PC-9 (cell line): ENCODE measurements around the gene ACOXL. TPM values are rescaled to one million over a fixed set of nuclear protein-coding genes. Genes with fewer than 3 reads are reported as not detected.

ENCODE experiments used
- BruUV-seq: library from RNA; stranded (reverse); fragments of 400-500 nt; replicated peaks from 2 replicates; lab custom pipeline; 2021; lab: Mats Ljungman, UMichigan
- CTCF ChIA-PET: fragments of 300-600 bp; sonication (Branson Sonifier 250); formaldehyde crosslinking; loops from one replicate; lab custom pipeline; 2022; ENCODE audit warnings: antibody characterized with exemption; lab: Charles Lee
- POLR2A ChIA-PET: fragments of 300-600 bp; sonication (Branson Sonifier 250); formaldehyde crosslinking; loops from one replicate; lab custom pipeline; 2022; ENCODE audit warnings: antibody characterized with exemption; ENCODE audit not compliant: unreplicated experiment; lab: Charles Lee
- DNase-seq, 2 experiments: peaks; one replicate each; pipeline versions ENCODE4 v3.0.0 to v3.0.0-alpha.2; 2015 to 2022; ENCODE audit warnings: mixed read lengths in 1 of 2
- H2AFZ ChIP-seq: fragments of 200-600 bp; sonication (generic); 2 replicates; pipeline ENCODE4 v1.8.1; 2017; ENCODE audit warnings: antibody characterized with exemption
- H3F3A ChIP-seq: fragments of 200-600 bp; sonication (generic); 2 replicates; pipeline ENCODE4 v1.8.1; 2017; ENCODE audit warnings: antibody characterized with exemption, mild to moderate bottlenecking, low read depth; ENCODE audit not compliant: insufficient read depth
- H3K27ac ChIP-seq: fragments of 200-600 bp; sonication (generic); 2 replicates; pipeline ENCODE4 v1.6.1; 2016; ENCODE audit warnings: mixed run types
- H3K27me3 ChIP-seq: fragments of 200-600 bp; sonication (generic); 2 replicates; pipeline ENCODE4 v1.6.1; 2016; ENCODE audit warnings: low read depth, mixed run types; ENCODE audit not compliant: insufficient read depth
- H3K36me3 ChIP-seq: fragments of 200-600 bp; sonication (generic); 2 replicates; pipeline ENCODE4 v1.6.1; 2016; ENCODE audit warnings: low read depth, mixed run types
- H3K4me1 ChIP-seq: fragments of 200-600 bp; sonication (generic); replicated peaks from 2 replicates; pipeline ENCODE4 v1.6.1; 2016; ENCODE audit warnings: mixed run types; ENCODE audit not compliant: insufficient read depth
- H3K4me2 ChIP-seq: fragments of 200-600 bp; sonication (generic); 2 replicates; pipeline ENCODE4 v1.6.1; 2017; ENCODE audit warnings: mixed run types
- H3K4me3 ChIP-seq: fragments of 200-600 bp; sonication (generic); 2 replicates; pipeline ENCODE4 v1.6.1; 2016; ENCODE audit warnings: mixed run types
- H3K79me2 ChIP-seq: fragments of 200-600 bp; sonication (generic); 2 replicates; pipeline ENCODE4 v1.6.1; 2017; ENCODE audit warnings: low read depth, mixed run types
- H3K9me2 ChIP-seq: fragments of 200-600 bp; sonication (generic); 2 replicates; pipeline ENCODE4 v1.8.1; 2017; ENCODE audit warnings: mild to moderate bottlenecking; ENCODE audit not compliant: insufficient read depth
- H3K9me3 ChIP-seq: fragments of 200-600 bp; sonication (generic); 2 replicates; pipeline ENCODE4 v1.8.1; 2016; ENCODE audit warnings: low read depth; ENCODE audit not compliant: insufficient read depth
- H4K20me1 ChIP-seq: fragments of 200-600 bp; sonication (generic); 2 replicates; pipeline ENCODE4 v1.8.1; 2017; ENCODE audit not compliant: insufficient read depth
- EZH2 ChIP-seq: fragments of 200-600 bp; sonication (generic); IDR thresholded peaks from 2 replicates; pipeline ENCODE4 v1.8.0; 2017; ENCODE audit warnings: antibody characterized with exemption, low read depth
- intact Hi-C: fragments of 100-400 bp; cut with micrococcal nuclease; formaldehyde crosslinking; loops from one replicate; pipeline ENCODE4 v1.10.0; 2022; ENCODE audit not compliant: unreplicated experiment
- total RNA-seq: library from RNA; stranded (reverse); gene quantifications from 2 replicates; pipeline ENCODE4 v1.2.3, GENCODE V29; 2021
- TF ChIP-seq, protein P1 (sequence below): fragments of 200-600 bp; sonication (generic); conservative IDR thresholded peaks from 2 replicates; pipeline ENCODE4 v1.6.1; 2017; ENCODE audit warnings: mixed run types, antibody characterized with exemption, mild to moderate bottlenecking, moderate library complexity

ACOXL gene
- total RNA-seq, 1 experiment from 2014 or later = 10.7 TPM

DNA sequence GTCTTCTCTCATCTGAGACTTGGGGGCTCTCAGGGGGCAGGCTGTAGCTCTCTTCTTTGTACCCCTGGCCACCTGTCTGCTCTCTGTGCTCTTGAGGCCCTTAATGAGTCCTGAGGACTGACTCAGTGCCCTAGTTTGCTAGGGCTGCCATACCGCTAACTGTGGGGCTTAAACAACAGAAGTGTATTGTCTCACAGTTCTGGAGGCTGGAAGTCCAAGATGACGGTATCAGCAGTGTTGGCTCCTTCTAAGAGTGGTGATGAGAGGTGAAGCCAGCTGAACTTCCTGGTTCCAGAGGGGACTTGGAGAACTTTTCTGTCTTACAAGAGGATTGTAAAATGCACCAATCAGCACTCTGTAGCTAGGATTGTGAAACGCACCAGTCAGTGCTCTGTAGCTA is 67.0 kb downstream of the ACOXL start:
- Histone ChIP-seq H3K27me3 (no peaks in the 10 kb centered on the region), H3K9me3 (no peaks in the 10 kb centered on the region), H3K36me3 (0 out of 2 replicates have a peak, but pooled peaks cover 7% of the 10 kb centered on the region), H3F3A (no peaks in the 10 kb centered on the region), H3K4me3 (no peak overlapping the region), H3K4me1 (no peaks in the 10 kb centered on the region), H3K79me2 (no peaks in the 10 kb centered on the region), H3K9me2 (no peaks in the 10 kb centered on the region), H2AFZ (no peak overlapping the region), H3K27ac (no peak overlapping the region), H3K4me2 (no peak overlapping the region), H4K20me1 (no peaks in the 10 kb centered on the region)
- TF ChIP-seq, protein P1, sequence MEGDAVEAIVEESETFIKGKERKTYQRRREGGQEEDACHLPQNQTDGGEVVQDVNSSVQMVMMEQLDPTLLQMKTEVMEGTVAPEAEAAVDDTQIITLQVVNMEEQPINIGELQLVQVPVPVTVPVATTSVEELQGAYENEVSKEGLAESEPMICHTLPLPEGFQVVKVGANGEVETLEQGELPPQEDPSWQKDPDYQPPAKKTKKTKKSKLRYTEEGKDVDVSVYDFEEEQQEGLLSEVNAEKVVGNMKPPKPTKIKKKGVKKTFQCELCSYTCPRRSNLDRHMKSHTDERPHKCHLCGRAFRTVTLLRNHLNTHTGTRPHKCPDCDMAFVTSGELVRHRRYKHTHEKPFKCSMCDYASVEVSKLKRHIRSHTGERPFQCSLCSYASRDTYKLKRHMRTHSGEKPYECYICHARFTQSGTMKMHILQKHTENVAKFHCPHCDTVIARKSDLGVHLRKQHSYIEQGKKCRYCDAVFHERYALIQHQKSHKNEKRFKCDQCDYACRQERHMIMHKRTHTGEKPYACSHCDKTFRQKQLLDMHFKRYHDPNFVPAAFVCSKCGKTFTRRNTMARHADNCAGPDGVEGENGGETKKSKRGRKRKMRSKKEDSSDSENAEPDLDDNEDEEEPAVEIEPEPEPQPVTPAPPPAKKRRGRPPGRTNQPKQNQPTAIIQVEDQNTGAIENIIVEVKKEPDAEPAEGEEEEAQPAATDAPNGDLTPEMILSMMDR = no peak
- intact Hi-C loops = no loop called here
- ChIA-PET POLR2A (no interaction called here), CTCF (no interaction called here)
- no TSS peak for BruUV-seq
- no peak for DNase-seq

- no peak for DNase-seq
- 0 out of 2 replicates have a peak, but pooled peaks cover 7% of the 10 kb centered on the region for H3K36me3 ChIP-seq
- no peak overlapping the region for H2AFZ ChIP-seq
- H4K20me1 ChIP-seq = no peaks in the 10 kb centered on the region
- no peaks in the 10 kb centered on the region for H3K27me3 ChIP-seq
- no TSS peak for BruUV-seq
- H3F3A ChIP-seq = no peaks in the 10 kb centered on the region
- ChIA-PET POLR2A (no interaction called here), CTCF (no interaction called here)
- no peak overlapping the region for H3K27ac ChIP-seq
- no peak overlapping the region for H3K4me3 ChIP-seq
- H3K79me2 ChIP-seq = no peaks in the 10 kb centered on the region
- no peaks in the 10 kb centered on the region for H3K9me3 ChIP-seq
- no peak overlapping the region for H3K4me2 ChIP-seq
- H3K9me2 ChIP-seq = no peaks in the 10 kb centered on the region
- H3K4me1 ChIP-seq = no peaks in the 10 kb centered on the region
- intact Hi-C loops = no loop called here
- TF ChIP-seq EZH2 = no peak
- TF ChIP-seq, protein P1 = no peak
These were observed 68.4 kb downstream of the ACOXL start for GRCh38 chr2:110800611-110801402.

- BruUV-seq = no TSS peak
- H3K9me3 ChIP-seq = no peaks in the 10 kb centered on the region
- H3F3A ChIP-seq = no peaks in the 10 kb centered on the region
- no peak overlapping the region for H3K27ac ChIP-seq
- H3K4me3 ChIP-seq = no peak overlapping the region
- H4K20me1 ChIP-seq = no peaks in the 10 kb centered on the region
- ChIA-PET POLR2A (no interaction called here), CTCF (no interaction called here)
- H3K4me2 ChIP-seq = no peak overlapping the region
- no peaks in the 10 kb centered on the region for H3K4me1 ChIP-seq
- H3K79me2 ChIP-seq = no peaks in the 10 kb centered on the region
- no peak for DNase-seq
- TF ChIP-seq EZH2 = no peak
- TF ChIP-seq, protein P1 = no peak
- intact Hi-C loops = no loop called here
- H3K9me2 ChIP-seq = no peaks in the 10 kb centered on the region
- no peak overlapping the region for H2AFZ ChIP-seq
- H3K27me3 ChIP-seq = no peaks in the 10 kb centered on the region
- H3K36me3 ChIP-seq = 0 out of 2 replicates have a peak, but pooled peaks cover 7% of the 10 kb centered on the region
These were observed 70.0 kb downstream of the ACOXL start for GRCh38 chr2:110802208-110802932.
